ENCODE measurements around the gene TOPBP1. TPM values are rescaled to one million over a fixed set of nuclear protein-coding genes. Genes with fewer than 3 reads are reported as not detected.
"Not testable (repeated sequence)": the region's sequence is repeated elsewhere in the genome, so short reads cannot be mapped to it uniquely, and the experiment has no call there.

Gene TOPBP1
- total and polyA plus RNA-seq, 4 donors: 27.5 to 49.0 (median 38.6) TPM

GRCh38 chr3:133563816-133564215 lies 97.9 kb downstream of the TOPBP1 start:
- no peaks in the 10 kb centered on the region for H3K27me3 ChIP-seq (ENCODE audit: control insufficient read depth, insufficient read depth, low read length)
- no peak for DNase-seq (ENCODE audit: low read depth in 4 of 6, low spot score in 6 of 6)
- no peak overlapping the region for H3K4me3 ChIP-seq (ENCODE audit: low read depth, low read length)
- H3K4me1 ChIP-seq (ENCODE audit: control insufficient read depth, insufficient read depth, low read length): no peaks in the 10 kb centered on the region
- H3K9me3 ChIP-seq (ENCODE audit: control insufficient read depth, insufficient read depth, low read length): peaks cover 2% of the 10 kb centered on the region
- H3K36me3 ChIP-seq (ENCODE audit: control insufficient read depth, insufficient read depth, low read length): no peaks in the 10 kb centered on the region
- 95% methylated on average over 1 of the region's 1 CpG for WGBS (ENCODE audit: insufficient coverage)
- H3K27ac ChIP-seq (ENCODE audit: low read depth, low read length): no peak overlapping the region

GRCh38 chr3:133563186-133563591 lies 98.6 kb downstream of the TOPBP1 start:
- Histone ChIP-seq H3K36me3 (ENCODE audit: control insufficient read depth, insufficient read depth, low read length) (no peaks in the 10 kb centered on the region), H3K4me1 (ENCODE audit: control insufficient read depth, insufficient read depth, low read length) (no peaks in the 10 kb centered on the region), H3K9me3 (ENCODE audit: control insufficient read depth, insufficient read depth, low read length) (peaks cover 2% of the 10 kb centered on the region), H3K4me3 (ENCODE audit: low read depth, low read length) (no peak overlapping the region), H3K27me3 (ENCODE audit: control insufficient read depth, insufficient read depth, low read length) (no peaks in the 10 kb centered on the region), H3K27ac (ENCODE audit: low read depth, low read length) (no peak overlapping the region)
- WGBS (ENCODE audit: insufficient coverage): no CpG with 5 or more reads among the region's 5 CpGs
- no peak for DNase-seq (ENCODE audit: low read depth in 4 of 6, low spot score in 6 of 6)

- H3K36me3 ChIP-seq (ENCODE audit: control insufficient read depth, insufficient read depth, low read length): no peaks in the 10 kb centered on the region
- no peak overlapping the region for H3K4me3 ChIP-seq (ENCODE audit: low read depth, low read length)
- DNase-seq (ENCODE audit: low read depth in 4 of 6, low spot score in 6 of 6): no peak
- H3K27ac ChIP-seq (ENCODE audit: low read depth, low read length): no peak overlapping the region
- H3K4me1 ChIP-seq (ENCODE audit: control insufficient read depth, insufficient read depth, low read length): no peaks in the 10 kb centered on the region
- peaks cover 2% of the 10 kb centered on the region for H3K9me3 ChIP-seq (ENCODE audit: control insufficient read depth, insufficient read depth, low read length)
- WGBS (ENCODE audit: insufficient coverage): 100% methylated on average over 1 of the region's 1 CpG
- H3K27me3 ChIP-seq (ENCODE audit: control insufficient read depth, insufficient read depth, low read length): no peaks in the 10 kb centered on the region
These were observed 99.4 kb downstream of the TOPBP1 start for GRCh38 chr3:133562376-133562775.

GRCh38 chr3:133561679-133562078 lies 100.1 kb downstream of the TOPBP1 start:
- 100% methylated on average over 1 of the region's 2 CpGs for WGBS (ENCODE audit: insufficient coverage)
- Histone ChIP-seq H3K9me3 (ENCODE audit: control insufficient read depth, insufficient read depth, low read length) (peaks cover 2% of the 10 kb centered on the region), H3K27ac (ENCODE audit: low read depth, low read length) (no peak overlapping the region), H3K4me1 (ENCODE audit: control insufficient read depth, insufficient read depth, low read length) (no peaks in the 10 kb centered on the region), H3K27me3 (ENCODE audit: control insufficient read depth, insufficient read depth, low read length) (no peaks in the 10 kb centered on the region), H3K4me3 (ENCODE audit: low read depth, low read length) (no peak overlapping the region), H3K36me3 (ENCODE audit: control insufficient read depth, insufficient read depth, low read length) (no peaks in the 10 kb centered on the region)
- DNase-seq (ENCODE audit: low read depth in 4 of 6, low spot score in 6 of 6): no peak

GRCh38 chr3:133551589-133551988 lies 110.2 kb downstream of the TOPBP1 start:
- WGBS (ENCODE audit: insufficient coverage): no CpG with 5 or more reads among the region's 14 CpGs
- H3K27me3 ChIP-seq (ENCODE audit: control insufficient read depth, insufficient read depth, low read length); H3K27ac ChIP-seq (ENCODE audit: low read depth, low read length); H3K36me3 ChIP-seq (ENCODE audit: control insufficient read depth, insufficient read depth, low read length); H3K4me3 ChIP-seq (ENCODE audit: low read depth, low read length); H3K4me1 ChIP-seq (ENCODE audit: control insufficient read depth, insufficient read depth, low read length); DNase-seq (ENCODE audit: low read depth in 4 of 6, low spot score in 6 of 6); H3K9me3 ChIP-seq (ENCODE audit: control insufficient read depth, insufficient read depth, low read length): not testable (repeated sequence)

Small RNA genes lying within 50 kb of the gene (small RNA-seq; reads per million reads assigned to genes)
- gene RF00438 (ENCODE audit: low replicate concordance) (not detected), gene RNA5SP140 (ENCODE audit: low replicate concordance) (not detected), gene RNU6-678P (ENCODE audit: low replicate concordance) (not detected)

Other genes with a start within 250 kb of the TOPBP1 start
- gene CDV3, start 88.3 kb downstream of the TOPBP1 start, total RNA-seq: 100 to 1,000 TPM; 135 to 166 TPM
- 100 to 1,000 TPM in 1 of 2 donors, 10 to 100 TPM in 1; 93.8 to 110 TPM for gene CDV3, start 88.3 kb downstream of the TOPBP1 start, polyA plus RNA-seq (ENCODE audit: insufficient read length in 2 of 2)
- gene TF, start 84.5 kb upstream of the TOPBP1 start, total RNA-seq: 100 to 1,000 TPM; 333 to 466 TPM
- 100 to 1,000 TPM; 591 to 708 TPM for gene TF, start 84.5 kb upstream of the TOPBP1 start, polyA plus RNA-seq (ENCODE audit: insufficient read length in 2 of 2)
- gene SRPRB, start 143.9 kb upstream of the TOPBP1 start, total RNA-seq: 10 to 100 TPM; 56.1 to 70.7 TPM
- 10 to 100 TPM; 69.6 to 74.6 TPM for gene SRPRB, start 143.9 kb upstream of the TOPBP1 start, polyA plus RNA-seq (ENCODE audit: insufficient read length in 2 of 2)
- 100 to 1,000 TPM in 1 of 2 donors, 10 to 100 TPM in 1; 38.3 to 169 TPM for gene RAB6B, start 233.9 kb upstream of the TOPBP1 start, total RNA-seq
- 100 to 1,000 TPM; 213 to 226 TPM for gene RAB6B, start 233.9 kb upstream of the TOPBP1 start, polyA plus RNA-seq (ENCODE audit: insufficient read length in 2 of 2)

Measured in spinal cord (tissue), 10 donors.